CMK (cell line): ENCODE data around the gene FHIT.
"Not testable (repeated sequence)": the region's sequence is repeated elsewhere in the genome, so short reads cannot be mapped to it uniquely, and the experiment has no call there.

Experiments used
- DNase-seq: peaks from one replicate; pipeline ENCODE4 v3.0.0-alpha.2; 2010; ENCODE audit warnings: low read depth

FHIT gene

DNA sequence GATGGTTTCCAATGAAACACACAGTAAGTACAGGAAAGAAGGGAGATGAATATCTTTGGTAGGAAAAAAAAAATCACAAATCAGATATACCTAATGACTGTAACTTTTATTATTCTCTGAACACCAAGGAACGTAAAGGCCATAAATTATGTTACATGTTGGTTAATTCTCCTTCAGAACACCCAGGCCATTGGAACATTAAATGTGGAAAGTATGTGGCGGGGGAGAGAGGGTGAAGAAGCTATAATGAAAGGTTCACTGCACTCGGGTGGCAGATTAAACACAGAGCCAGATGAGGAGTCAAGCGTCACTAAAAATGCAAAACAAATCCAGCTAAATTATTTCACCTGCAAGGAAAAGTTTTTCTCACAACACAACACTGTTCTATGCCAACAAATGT is 193.8 kb downstream of the FHIT start:
- no peak for DNase-seq

DNA sequence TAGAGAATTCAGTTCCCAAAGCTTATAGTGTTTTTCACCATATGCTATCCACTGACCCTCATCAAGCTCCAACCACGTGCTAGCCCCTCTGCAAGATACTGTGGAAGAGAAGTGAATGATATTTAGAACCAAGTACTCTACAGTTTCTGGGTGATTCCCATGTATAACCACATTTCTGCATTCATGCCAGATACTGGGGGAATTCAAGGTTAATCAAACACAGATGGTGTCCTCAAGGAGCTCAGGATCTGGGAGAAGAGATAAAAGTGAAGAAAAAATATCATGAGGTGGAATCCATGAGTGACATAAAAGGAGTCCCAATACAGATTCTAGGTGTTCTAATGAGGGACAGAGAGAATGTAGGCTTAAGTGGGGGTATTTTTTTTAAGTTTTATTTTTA is 195.8 kb downstream of the FHIT start:
- DNase-seq = no peak

DNA sequence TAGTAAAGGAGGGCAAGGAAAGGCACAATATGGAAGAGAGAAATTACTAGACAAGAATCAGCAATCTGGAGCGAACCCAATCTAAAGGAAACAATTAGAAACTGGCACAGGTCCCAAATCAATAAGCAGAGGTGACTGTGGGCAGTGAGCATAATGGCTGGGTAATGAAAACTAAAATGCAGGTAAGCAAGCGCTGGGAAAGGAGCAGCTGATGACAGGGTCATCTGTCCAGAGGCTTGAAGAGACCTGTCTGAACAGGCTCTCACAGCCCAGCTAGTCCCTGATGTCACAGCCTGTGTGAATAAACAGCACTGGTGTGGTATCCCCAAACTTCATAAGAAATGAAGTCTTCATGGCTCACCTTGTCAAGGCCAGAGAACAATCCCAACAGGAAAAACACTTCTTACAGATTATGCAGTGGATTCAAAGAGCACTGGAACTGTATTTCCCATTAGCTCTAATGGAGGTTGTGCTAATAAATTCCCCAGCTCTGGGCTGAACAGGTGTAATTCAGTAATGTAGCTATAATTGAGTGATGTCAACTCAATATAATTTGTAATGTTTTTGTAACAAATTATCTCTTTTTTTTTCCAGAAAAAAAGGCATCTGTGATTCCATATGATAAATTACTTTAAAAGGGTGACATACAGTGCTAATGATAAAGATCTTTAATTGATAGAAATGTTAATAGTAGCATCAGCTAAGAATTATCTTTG is 197.3 kb downstream of the FHIT start:
- DNase-seq = no peak

DNA sequence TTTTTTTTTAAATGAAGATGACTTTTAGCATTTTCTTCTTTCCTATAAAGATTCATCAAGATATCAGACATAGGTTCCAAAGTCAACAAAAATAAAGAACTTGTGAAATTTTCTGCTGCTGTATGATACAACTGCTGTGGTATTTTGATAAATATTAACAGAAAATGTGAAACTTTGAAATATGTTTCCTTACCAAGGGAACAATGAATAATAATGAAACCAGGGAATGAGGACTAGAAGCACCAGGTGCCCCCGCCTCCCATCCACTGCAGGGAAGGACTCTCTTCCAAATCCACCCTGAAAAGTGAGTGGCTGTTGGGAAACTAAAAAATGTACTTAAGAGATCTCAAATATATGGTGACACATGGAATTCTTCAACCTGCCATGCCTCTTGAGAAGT is 198.4 kb downstream of the FHIT start:
- no peak for DNase-seq

DNA sequence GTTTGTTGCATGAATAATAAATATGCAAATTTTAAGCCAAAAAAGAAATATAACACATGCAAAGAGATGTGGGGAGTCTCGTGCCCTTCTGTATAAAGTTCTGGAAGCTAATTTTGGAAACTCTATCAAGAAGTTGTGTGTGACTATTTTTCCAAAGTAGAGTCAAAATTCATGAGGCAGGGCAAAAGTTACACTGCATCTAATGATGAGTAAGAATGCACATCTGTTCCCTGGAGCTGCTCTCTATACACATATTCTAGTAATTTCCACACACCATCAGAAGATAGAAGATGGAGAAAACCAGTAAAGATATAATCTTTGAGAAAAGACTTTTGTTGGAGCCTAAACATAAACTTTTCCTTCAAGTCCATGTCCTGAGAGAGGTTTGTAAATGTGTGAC is 199.6 kb downstream of the FHIT start:
- DNase-seq = no peak

DNA sequence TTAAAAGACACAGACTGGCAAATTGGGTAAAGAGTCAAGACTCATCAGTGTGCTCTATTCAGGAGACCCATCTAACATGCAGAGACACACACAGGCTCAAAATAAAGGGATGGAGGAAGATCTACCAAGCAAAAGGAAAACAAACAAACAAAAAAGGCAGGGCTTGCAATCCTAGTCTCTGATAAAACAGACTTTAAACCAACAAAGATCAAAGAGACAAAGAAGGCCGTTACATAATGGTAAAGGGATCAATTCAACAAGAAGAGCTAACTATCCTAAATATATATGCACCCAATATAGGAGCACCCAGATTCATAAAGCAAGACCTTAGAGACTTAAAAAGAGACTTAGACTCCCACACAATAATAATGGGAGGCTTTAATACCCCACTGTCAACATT is 206.1 kb downstream of the FHIT start:
- DNase-seq = not testable (repeated sequence)

DNA sequence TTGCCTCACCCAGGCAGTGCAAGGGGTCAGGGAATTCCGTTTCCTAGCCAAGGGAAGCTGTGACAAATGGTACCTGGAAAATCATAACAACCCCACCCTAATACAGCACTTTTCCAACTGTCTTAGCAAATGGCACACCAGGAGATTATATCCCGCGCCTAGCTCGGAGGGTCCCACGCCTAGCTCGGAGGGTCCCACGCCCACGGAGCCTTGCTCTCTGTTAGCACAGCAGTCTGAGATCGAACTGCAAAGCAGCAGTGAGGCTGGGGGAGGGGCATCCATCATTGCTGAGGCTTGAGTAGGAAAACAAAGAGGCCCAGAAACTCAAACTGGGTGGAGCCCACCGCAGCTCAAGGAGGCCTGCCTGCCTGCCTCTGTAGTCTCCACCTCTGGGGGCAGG is 208.1 kb downstream of the FHIT start:
- DNase-seq = no peak

DNA sequence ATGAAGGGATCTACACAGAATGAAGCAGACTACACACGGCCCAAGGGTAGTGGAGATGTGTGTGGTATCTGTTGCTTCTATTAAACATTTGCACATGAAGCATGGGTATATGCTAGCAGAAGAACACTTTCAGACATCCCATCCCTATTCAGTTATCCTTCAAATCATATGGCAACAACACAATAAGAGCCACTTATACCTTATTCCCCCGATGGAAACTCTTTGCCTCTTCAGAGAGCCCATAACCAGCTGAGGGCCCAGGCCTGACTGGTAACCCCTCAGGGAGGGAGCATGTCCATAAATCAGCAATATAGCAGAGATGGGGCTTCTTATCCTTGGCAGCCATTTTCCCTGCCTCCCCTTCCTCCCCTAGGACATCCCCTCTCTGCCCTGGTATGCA is 210.6 kb downstream of the FHIT start:
- DNase-seq = no peak

DNA sequence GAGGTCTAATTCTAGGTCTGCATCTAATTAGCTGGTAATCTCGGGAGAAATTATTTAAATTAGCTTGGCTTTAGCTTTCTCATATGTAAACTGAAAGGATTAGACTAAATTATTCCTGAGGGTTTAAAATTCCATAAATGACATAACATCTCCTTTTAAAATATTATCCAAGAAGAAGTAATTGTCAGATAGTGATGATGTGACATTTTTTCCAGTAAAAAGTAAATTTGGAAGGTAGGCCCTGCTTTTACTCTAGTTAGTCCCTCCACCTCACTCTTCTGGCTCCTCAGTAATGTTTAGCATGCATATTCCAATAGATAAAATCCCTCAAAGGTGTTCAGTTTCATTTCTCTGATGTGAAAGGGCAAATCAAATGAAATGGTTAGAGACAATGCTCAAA is 215.7 kb downstream of the FHIT start:
- DNase-seq = no peak

DNA sequence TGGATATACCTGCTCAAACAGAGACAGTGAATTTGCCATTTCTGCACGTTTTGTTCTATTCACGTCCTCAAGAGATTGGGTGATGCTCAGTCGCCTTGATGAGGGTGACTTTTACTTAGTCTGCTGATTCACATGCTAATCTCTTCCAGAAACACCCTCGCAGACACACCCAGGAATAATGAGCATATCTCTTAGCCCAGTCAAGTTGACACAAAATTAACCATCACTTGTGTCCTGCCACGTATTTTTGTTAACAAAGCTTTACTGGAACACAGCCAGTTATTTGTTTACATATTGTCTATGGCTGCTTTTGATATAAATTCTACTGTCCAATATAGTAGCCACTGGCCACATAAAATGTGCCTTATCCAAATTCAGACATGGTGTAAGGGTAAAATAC is 218.3 kb downstream of the FHIT start:
- no peak for DNase-seq

DNA sequence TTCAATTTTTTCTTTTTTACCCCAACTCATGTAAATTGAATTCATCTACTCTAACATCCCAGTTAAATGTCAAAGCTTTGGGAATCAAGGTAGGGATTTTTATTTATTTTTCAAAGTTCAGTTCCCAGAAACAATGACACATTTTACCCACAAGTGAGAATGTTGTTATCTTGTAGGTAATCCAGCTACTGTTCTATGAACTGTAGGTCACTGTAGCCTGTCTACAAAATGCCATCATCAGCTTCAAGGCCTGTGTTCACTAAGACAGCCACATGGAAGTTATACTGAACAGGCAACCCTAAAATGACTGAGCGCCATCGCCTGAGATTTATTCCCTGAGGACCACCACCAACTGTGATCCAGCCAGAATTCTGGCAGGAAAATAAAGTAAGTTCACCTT is 219.7 kb downstream of the FHIT start:
- DNase-seq = no peak

DNA sequence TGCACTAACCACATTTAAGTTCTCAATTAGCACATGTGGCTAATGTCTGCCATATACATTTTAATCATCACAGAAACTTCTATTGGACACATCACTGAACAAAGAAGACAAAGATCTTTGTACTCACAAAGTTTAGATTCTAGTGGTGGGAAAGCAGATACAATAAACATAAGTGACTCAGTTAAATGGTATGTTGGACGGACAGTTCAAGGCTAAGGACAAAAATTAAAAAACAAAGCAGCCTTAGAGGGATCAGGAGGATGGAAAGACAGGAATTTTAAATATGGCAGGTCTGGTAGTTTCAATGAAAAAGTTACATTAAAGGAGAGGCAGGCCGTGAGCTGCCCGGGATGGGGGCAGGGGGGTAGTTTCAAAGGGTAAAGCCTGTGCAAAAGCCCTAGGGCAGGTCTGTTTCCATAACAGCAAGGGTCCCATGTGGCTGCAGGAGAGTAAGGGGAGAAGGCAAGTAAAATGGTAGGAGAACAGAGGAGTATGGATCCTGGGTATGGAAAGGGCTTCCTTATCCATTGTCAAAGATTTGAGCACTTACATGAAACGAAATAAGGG is 220.7 kb downstream of the FHIT start:
- DNase-seq = no peak

DNA sequence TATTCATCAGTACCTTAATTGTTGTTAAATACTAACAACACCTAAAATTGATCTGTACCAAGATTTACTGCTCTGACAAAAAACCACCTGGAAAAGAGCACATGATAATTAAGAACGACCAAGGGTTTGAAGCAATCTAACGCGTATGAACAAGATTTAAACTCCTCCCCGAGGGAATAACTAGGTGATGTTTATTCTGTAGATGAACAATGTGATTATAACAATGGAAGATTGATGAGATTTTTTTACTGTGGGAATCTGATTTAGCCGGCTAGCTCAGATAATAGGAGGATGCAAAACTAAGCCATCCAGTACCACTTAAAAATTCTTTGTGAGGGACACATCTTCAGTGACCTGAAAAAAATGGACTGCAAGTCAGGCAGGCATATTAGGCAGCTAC is 222.1 kb downstream of the FHIT start:
- no peak for DNase-seq

DNA sequence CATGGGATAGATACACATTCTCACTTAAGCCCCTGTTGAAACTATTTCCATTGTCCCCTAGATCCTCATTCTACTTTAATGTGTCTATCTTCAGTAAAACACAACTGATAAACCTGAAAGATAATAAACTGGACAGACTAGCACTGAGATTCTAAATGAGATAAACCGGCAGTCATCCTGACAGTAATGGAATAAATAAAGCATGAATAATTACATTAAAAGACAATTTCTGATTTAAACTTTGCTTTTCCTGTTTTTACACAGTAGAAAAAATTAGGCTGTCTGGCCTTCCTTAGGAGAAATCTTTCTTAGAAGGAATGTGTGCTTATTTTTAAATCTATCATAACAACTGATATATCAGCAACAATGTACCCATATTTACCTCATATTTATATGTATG is 232.4 kb downstream of the FHIT start:
- no peak for DNase-seq

DNA sequence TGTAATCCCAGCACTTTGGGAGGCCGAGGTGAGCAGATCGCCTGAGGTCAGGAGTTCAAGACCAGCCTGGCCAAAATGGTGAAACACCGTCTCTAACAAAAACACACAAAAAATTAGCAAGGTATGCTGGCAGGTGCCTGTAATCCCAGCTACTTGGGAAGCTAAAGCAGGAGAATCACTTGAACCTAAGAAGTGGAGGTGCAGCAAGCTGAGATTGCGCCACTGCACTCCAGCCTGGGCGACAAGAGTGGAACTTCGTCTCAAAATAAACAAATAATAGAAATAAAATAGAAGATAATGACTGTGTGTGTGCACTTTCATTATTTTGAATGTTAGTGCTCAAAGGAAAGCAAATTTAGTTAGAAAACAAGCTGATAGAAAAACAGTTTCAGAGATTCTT is 234.2 kb downstream of the FHIT start:
- not testable (repeated sequence) for DNase-seq

DNA sequence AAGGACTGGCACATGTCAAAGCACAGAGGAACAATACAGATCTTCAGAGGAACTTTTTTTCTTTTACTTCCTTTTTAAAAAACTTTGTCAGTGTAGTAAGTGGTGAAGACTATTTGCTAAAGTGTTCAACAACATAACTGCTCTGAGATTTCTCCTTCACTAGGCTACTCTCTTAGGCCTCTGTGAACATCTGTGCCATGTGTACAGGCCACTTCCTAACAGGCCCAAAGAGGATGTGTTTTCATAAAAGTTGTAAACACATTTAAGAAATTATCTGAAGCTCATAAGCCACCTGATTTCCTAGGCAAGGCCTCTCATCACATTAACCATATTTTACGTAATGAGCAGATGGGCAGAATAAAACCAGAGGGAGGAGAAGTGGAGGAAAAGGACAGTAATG is 235.4 kb downstream of the FHIT start:
- DNase-seq = no peak

DNA sequence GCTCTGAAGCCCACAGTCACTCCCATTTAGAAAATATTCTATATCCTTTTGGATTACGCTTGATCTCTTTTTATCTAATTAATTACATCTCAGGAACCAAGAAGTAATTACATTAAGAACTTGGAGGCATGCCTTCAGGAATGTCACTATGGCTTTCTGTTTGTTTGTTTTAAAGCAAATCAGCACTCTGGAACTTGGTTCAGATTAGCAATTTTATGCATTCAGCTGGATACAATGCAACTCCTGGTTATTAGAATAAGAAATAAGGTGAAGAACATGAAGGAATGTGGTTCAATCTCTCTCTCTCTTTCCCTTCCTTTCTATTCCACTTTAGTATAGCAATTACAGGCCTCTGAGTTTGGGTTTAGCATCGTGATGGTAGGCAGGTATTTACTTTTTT is 235.8 kb downstream of the FHIT start:
- DNase-seq = no peak

DNA sequence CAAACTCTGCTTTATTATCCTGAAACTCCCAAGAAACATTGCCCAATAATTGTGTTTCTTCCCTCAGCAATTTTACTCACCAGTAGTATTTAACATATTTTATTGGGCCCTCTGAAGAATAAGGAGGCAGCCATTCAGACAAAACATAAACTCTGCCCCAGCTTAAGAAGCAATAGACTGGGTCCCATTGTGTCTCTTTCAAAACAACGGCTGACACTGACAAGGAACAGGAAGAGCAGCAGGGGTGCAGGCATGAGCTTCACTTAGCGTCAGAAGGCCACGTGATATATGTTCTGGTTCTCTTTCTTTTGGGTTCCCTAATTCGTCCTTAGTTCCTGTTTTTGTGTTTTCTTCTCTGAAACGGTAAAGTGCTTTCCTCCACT is 242.3 kb downstream of the FHIT start:
- DNase-seq = no peak

DNA sequence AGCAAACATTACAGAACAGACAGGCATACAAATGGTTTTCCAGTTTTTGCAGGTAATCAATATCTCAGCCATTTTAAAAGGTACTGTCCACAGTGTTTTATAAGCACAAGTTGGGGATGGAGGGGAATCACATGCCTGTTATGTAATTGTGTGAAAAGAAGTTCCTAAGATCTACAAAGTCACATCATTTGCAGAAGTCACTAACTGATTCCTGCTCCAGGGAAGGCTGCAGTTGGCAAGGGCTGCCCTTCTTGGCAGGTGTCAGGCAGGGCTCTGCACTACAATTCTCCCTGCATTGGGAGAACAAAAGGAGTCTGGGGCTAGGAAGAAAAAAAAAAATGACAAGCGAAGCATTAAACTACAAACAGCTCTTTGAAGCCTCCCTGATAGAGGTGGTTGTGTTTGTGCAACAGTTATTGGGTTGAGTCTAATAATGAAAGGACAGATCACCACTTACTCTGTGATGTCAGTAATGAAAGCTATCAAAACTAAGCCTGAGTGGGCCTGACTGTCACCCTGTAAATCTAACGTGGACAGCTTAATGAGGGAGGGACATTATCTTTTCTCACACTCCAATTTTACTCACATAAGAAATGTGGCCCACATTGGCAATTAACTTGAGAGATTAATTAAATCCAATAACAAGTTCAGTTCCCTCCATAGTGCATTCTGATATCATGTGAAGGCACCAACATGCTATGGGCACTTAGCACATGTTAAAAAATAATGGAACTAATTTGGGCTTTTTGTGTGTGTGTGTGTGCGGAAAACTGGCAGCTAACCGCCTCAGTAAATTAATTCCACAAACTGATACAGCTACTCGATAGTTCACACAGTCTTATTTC is 242.9 kb downstream of the FHIT start:
- DNase-seq = no peak

DNA sequence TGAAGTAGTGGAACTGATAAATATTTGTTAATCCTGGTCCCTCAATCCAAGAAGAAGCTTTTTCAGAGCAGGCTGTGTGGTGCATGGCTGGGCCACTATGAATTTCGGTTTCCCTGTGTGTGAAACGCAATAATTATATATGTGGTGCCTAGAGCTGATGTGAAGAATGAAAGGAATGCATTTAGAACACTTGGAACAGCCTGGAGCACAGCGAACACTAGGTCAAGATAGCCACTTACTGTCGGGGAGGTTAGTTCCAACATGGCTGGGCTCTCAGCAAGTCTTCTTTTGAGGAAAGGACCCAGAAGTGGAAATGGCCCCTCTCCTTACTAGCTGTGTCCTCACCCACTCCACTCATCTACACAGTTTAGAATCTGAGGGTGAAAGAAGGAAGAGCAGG is 245.7 kb downstream of the FHIT start:
- no peak for DNase-seq

DNA sequence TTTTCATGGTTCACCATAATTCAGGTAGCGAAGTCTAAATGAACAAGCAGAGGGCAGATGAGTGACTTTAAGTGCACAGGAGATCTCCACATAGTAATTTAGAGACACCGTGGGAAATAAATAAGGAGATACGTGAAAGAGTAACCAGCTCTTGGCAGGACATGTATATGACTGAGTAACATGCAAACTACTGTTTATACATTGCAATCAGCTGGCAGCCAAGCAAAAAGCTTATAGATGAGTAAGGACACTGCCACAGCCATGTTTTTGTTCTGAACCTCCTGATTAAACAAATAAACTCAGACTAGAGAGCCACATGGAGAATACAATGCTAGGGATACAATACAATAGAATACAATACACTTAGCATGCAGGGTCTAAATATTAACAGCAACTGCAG is 252.4 kb downstream of the FHIT start:
- DNase-seq = no peak

DNA sequence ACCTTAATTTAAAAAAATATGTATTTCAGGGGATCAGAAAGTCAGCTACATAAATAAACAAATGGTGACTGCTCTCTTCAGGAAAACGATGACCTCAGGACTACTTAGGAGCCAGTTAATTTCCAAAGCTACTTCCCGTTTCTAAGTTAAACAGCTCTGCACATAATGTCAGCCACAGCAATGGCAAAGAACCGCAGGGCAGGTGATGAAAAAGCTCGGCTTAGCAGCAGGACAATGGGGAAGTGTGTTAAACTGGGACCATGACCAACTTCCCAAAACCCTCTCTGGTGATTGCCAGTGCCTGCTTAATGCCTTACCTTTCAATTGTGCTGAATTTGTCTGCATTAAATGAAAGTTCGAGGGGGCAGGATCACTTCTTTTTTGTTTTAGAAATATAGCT is 258.9 kb downstream of the FHIT start:
- DNase-seq = no peak

DNA sequence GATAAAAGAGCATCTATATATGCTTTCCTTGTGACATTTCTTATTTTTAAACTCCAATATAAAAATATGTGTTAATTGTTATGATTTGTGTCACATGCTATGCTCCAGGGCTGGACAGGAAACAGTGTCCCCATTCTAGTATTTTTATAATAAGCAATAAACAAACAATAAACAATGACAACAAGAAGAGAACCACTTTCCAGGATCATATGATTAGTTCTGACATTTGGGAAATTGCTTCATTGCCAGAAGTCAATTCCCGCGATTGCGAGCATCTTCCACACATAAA is 260.9 kb downstream of the FHIT start:
- no peak for DNase-seq
